ENCODE measurements around the gene TXNDC15.

GRCh38 chr5:134879456-134879855 lies 5.3 kb downstream of the TXNDC15 start:
- TF ChIP-seq CTCF (IDR thresholded peaks at IDR 0.05; ENCODE audit: low read depth, low read length, poor library complexity, severe bottlenecking) (no peak), EZH2phosphoT487 (IDR thresholded peaks at IDR 0.05; ENCODE audit: borderline replicate concordance, low read length) (no peak)
